DMS114 treated with DMSO at 0.1 percent for 48 hours (cell line): ENCODE data around the gene RAB40C.

Experiments
- DNase-seq: peaks from one replicate; lab custom pipeline; 2025; ENCODE audit not compliant: unreplicated experiment; lab: John Stamatoyannopoulos, UW

RAB40C gene

DNA sequence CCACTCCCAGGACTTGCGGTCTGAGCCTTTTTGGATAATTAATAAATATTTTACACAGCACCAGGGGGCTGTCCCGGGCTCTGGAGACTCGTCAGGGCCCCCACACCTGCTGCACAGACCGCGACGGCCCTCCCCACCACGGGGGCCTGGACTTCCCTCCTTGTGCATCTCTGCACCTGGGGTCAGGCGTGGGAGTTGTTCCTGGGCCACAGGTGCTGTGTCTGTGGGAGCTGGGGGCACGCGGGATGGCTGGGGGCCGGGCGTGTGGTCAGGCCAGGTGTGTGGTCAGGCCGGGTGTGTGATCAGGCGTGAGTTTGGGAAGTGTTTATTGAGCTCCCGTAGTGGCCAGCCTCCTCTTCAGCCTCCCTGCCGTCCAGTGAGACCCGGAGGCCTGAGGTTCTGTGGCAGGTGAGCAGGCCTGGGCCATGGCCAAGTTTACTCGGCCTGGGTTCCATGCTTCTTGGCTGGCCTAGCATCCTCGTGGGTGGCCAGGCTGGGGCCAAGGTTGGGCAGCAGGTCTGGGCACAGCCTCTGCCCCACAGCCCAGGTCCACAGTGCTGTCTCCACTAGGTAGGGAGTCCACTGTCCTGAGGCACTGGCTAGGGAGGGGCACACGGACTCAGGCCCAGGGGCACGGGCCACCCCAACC lies 88.5 kb downstream of the RAB40C start:
- DNase-seq, result no peak
